ENCODE results near the gene BANK1. TPM values are rescaled to one million over a fixed set of nuclear protein-coding genes. Genes with fewer than 3 reads are reported as not detected.

The BANK1 gene
- total RNA-seq, 1 donor from 2014 or later: 0.19 TPM

DNA sequence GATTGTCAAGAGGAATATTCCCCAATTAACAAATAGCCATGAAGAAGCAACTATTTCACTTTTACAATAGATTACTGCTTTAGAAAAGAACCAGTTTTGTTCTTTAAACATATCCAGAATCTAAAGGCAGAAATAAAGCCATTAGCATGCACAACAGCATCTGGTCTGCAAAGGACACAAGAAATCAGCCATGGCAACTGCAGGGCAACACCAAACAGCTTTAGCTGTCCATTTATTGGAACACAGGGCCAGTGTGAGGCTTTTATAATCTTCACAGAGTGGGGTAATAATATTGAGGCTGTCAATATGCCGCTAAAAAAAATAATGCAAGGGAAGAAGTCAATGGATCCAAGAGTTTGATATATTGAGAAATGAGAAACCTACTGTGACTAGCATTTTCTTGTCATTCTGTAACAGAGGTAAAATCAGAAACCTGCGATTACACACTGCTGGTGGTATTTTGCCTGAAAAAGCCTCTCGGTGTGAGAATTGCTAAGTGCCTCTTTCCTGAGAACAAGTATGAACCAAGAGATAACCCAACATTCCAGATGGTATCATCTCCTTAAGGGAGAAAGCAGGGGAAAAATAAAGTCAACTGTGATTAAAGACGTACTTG lies 2.7 kb upstream of the BANK1 start:
- H3K27ac Mint-ChIP-seq: peak overlapping the region; percentile 91
- no peak overlapping the region for H2AFZ ChIP-seq (replicated peaks)
- H3K27ac ChIP-seq: no peak overlapping the region
- H3K4me3 ChIP-seq: no peak overlapping the region
- peaks cover 18% of the 10 kb centered on the region for H3K4me1 ChIP-seq
- TF ChIP-seq, protein P1, sequence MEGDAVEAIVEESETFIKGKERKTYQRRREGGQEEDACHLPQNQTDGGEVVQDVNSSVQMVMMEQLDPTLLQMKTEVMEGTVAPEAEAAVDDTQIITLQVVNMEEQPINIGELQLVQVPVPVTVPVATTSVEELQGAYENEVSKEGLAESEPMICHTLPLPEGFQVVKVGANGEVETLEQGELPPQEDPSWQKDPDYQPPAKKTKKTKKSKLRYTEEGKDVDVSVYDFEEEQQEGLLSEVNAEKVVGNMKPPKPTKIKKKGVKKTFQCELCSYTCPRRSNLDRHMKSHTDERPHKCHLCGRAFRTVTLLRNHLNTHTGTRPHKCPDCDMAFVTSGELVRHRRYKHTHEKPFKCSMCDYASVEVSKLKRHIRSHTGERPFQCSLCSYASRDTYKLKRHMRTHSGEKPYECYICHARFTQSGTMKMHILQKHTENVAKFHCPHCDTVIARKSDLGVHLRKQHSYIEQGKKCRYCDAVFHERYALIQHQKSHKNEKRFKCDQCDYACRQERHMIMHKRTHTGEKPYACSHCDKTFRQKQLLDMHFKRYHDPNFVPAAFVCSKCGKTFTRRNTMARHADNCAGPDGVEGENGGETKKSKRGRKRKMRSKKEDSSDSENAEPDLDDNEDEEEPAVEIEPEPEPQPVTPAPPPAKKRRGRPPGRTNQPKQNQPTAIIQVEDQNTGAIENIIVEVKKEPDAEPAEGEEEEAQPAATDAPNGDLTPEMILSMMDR (IDR thresholded peaks at IDR 0.05): no peak
- no peak for TF ChIP-seq EZH2phosphoT487 (IDR thresholded peaks at IDR 0.05)
- TF ChIP-seq EZH2 (IDR thresholded peaks at IDR 0.05): no peak
- H3K9ac ChIP-seq: no peak overlapping the region
- peaks cover 8% of the 10 kb centered on the region for H3K27me3 ChIP-seq
- H3F3A ChIP-seq (ENCODE audit: low read depth): peaks cover 19% of the 10 kb centered on the region
- peaks cover 32% of the 10 kb centered on the region for H3K4me1 Mint-ChIP-seq
- H3K36me3 ChIP-seq: no peaks in the 10 kb centered on the region
- no peak overlapping the region for H3K4me3 Mint-ChIP-seq
- no peaks in the 10 kb centered on the region for H3K9me3 ChIP-seq (ENCODE audit: low read depth)
- no peaks in the 10 kb centered on the region for H3K27me3 Mint-ChIP-seq (ENCODE audit: insufficient read depth, low read depth)
- DNase-seq (ENCODE audit: low spot score): no peak
- peaks cover 9% of the 10 kb centered on the region for H3K9me3 Mint-ChIP-seq
- no peak overlapping the region for H3K4me2 ChIP-seq
- H4K20me1 ChIP-seq (ENCODE audit: low read depth): no peaks in the 10 kb centered on the region
- no peaks in the 10 kb centered on the region for H3K36me3 Mint-ChIP-seq
- H3K79me2 ChIP-seq (ENCODE audit: low read depth): no peaks in the 10 kb centered on the region

GRCh38 chr4:101791182-101791558 lies 640 bp downstream of the BANK1 start:
- Histone ChIP-seq H3K4me3 (peak overlapping the region; percentile 44), H3K4me2 (peak overlapping the region; percentile 75), H3K9ac (no peak overlapping the region), H3K27me3 (peaks cover 8% of the 10 kb centered on the region), H3K27ac (no peak overlapping the region), H3K9me3 (ENCODE audit: low read depth) (no peaks in the 10 kb centered on the region), H2AFZ (replicated peaks) (peak overlapping the region; percentile 94), H3F3A (ENCODE audit: low read depth) (peaks cover 1% of the 10 kb centered on the region), H3K36me3 (no peaks in the 10 kb centered on the region), H4K20me1 (ENCODE audit: low read depth) (no peaks in the 10 kb centered on the region), H3K4me1 (no peaks in the 10 kb centered on the region), H3K79me2 (ENCODE audit: low read depth) (no peaks in the 10 kb centered on the region)
- no peak for DNase-seq (ENCODE audit: low spot score)
- H3K4me3 Mint-ChIP-seq: peak overlapping the region; percentile 35
- H3K9me3 Mint-ChIP-seq: peaks cover 6% of the 10 kb centered on the region
- no peaks in the 10 kb centered on the region for H3K27me3 Mint-ChIP-seq (ENCODE audit: insufficient read depth, low read depth)
- H3K27ac Mint-ChIP-seq: no peak overlapping the region
- peaks cover 21% of the 10 kb centered on the region for H3K4me1 Mint-ChIP-seq
- no peaks in the 10 kb centered on the region for H3K36me3 Mint-ChIP-seq
- TF ChIP-seq EZH2phosphoT487 (IDR thresholded peaks at IDR 0.05) (no peak), EZH2 (IDR thresholded peaks at IDR 0.05) (no peak)
- TF ChIP-seq, protein P1 (IDR thresholded peaks at IDR 0.05): no peak

GRCh38 chr4:101792056-101792590 lies 1.6 kb downstream of the BANK1 start:
- Histone ChIP-seq H3K36me3 (no peaks in the 10 kb centered on the region), H3K4me2 (no peak overlapping the region), H3K27me3 (peaks cover 8% of the 10 kb centered on the region), H3F3A (ENCODE audit: low read depth) (no peaks in the 10 kb centered on the region), H2AFZ (replicated peaks) (no peak overlapping the region), H3K4me3 (no peak overlapping the region), H3K4me1 (no peaks in the 10 kb centered on the region), H3K9ac (no peak overlapping the region), H3K9me3 (ENCODE audit: low read depth) (no peaks in the 10 kb centered on the region), H4K20me1 (ENCODE audit: low read depth) (no peaks in the 10 kb centered on the region), H3K79me2 (ENCODE audit: low read depth) (no peaks in the 10 kb centered on the region), H3K27ac (no peak overlapping the region)
- Mint-ChIP-seq H3K4me1 (peaks cover 21% of the 10 kb centered on the region), H3K27ac (no peak overlapping the region), H3K27me3 (ENCODE audit: insufficient read depth, low read depth) (no peaks in the 10 kb centered on the region), H3K4me3 (no peak overlapping the region), H3K36me3 (no peaks in the 10 kb centered on the region), H3K9me3 (peaks cover 2% of the 10 kb centered on the region)
- no peak for TF ChIP-seq EZH2phosphoT487 (IDR thresholded peaks at IDR 0.05)
- no peak for DNase-seq (ENCODE audit: low spot score)

- Mint-ChIP-seq H3K27ac (no peak overlapping the region), H3K4me3 (no peak overlapping the region), H3K4me1 (peaks cover 11% of the 10 kb centered on the region), H3K36me3 (no peaks in the 10 kb centered on the region), H3K27me3 (ENCODE audit: insufficient read depth, low read depth) (no peaks in the 10 kb centered on the region), H3K9me3 (peaks cover 4% of the 10 kb centered on the region)
- Histone ChIP-seq H3F3A (ENCODE audit: low read depth) (no peaks in the 10 kb centered on the region), H3K4me2 (no peak overlapping the region), H3K9me3 (ENCODE audit: low read depth) (no peaks in the 10 kb centered on the region), H3K27ac (no peak overlapping the region), H3K4me3 (no peak overlapping the region), H3K79me2 (ENCODE audit: low read depth) (no peaks in the 10 kb centered on the region), H2AFZ (replicated peaks) (no peak overlapping the region), H3K9ac (no peak overlapping the region), H3K4me1 (no peaks in the 10 kb centered on the region), H3K36me3 (no peaks in the 10 kb centered on the region), H4K20me1 (ENCODE audit: low read depth) (no peaks in the 10 kb centered on the region), H3K27me3 (peaks cover 8% of the 10 kb centered on the region)
- TF ChIP-seq EZH2 (IDR thresholded peaks at IDR 0.05) (no peak), EZH2phosphoT487 (IDR thresholded peaks at IDR 0.05) (no peak)
- TF ChIP-seq, protein P1 (IDR thresholded peaks at IDR 0.05): no peak
- no peak for DNase-seq (ENCODE audit: low spot score)
Observed at GRCh38 chr4:101793397-101793796, 2.9 kb downstream of the BANK1 start.
